H9 (cell line): ENCODE data around the gene TBC1D25. TPM values are rescaled to one million over a fixed set of nuclear protein-coding genes. Genes with fewer than 3 reads are reported as not detected.

Source experiments
- DNase-seq: peaks from one replicate; pipeline ENCODE4 v3.0.0-alpha.2; 2017
- H2AFZ ChIP-seq: one replicate; pipeline ENCODE4 v1.6.1; 2013; ENCODE audit warnings: mild to moderate bottlenecking, low read length, control low read depth, moderate library complexity
- H2AK5ac ChIP-seq: 2 replicates; pipeline ENCODE4 v1.6.1; 2013; ENCODE audit warnings: low read length, control low read depth, mixed read lengths; ENCODE audit not compliant: insufficient read length
- H2BK120ac ChIP-seq: one replicate; pipeline ENCODE4 v1.6.1; 2013; ENCODE audit warnings: low read depth, mild to moderate bottlenecking, low read length, control low read depth, inconsistent platforms; ENCODE audit not compliant: poor library complexity, severe bottlenecking
- H2BK12ac ChIP-seq: 2 replicates; pipeline ENCODE4 v1.6.1; 2013; ENCODE audit warnings: low read length, control low read depth, mixed read lengths, low read depth; ENCODE audit not compliant: insufficient read length
- H2BK15ac ChIP-seq: 2 replicates; pipeline ENCODE4 v1.6.1; 2013; ENCODE audit warnings: low read depth, low read length, control low read depth
- H2BK20ac ChIP-seq: one replicate; pipeline ENCODE4 v1.6.1; 2013; ENCODE audit warnings: low read depth, mild to moderate bottlenecking, low read length, control low read depth, inconsistent platforms; ENCODE audit not compliant: poor library complexity, severe bottlenecking
- H2BK5ac ChIP-seq: 2 replicates; pipeline ENCODE4 v1.6.1; 2013; ENCODE audit warnings: low read length, control low read depth, mixed read lengths; ENCODE audit not compliant: insufficient read length
- H3K14ac ChIP-seq: 2 replicates; pipeline ENCODE4 v1.6.1; 2013; ENCODE audit warnings: low read length, control low read depth; ENCODE audit not compliant: insufficient read depth
- H3K18ac ChIP-seq: 2 replicates; pipeline ENCODE4 v1.6.1; 2013; ENCODE audit warnings: low read depth, mild to moderate bottlenecking, mixed read lengths, low read length, control low read depth; ENCODE audit not compliant: insufficient read length
- H3K23ac ChIP-seq: 2 replicates; pipeline ENCODE4 v1.6.1; 2013; ENCODE audit warnings: low read length, control low read depth, mixed read lengths, low read depth; ENCODE audit not compliant: insufficient read length
- H3K23me2 ChIP-seq: 2 replicates; pipeline ENCODE4 v1.6.1; 2013; ENCODE audit warnings: low read depth, mild to moderate bottlenecking, mixed read lengths, low read length, control low read depth; ENCODE audit not compliant: insufficient read length, poor library complexity, severe bottlenecking
- H3K27ac ChIP-seq: 2 replicates; pipeline ENCODE4 v1.5.1; 2013; ENCODE audit warnings: low read length, control low read depth, mixed read lengths, low read depth; ENCODE audit not compliant: insufficient read length
- H3K27me3 ChIP-seq: 2 replicates; pipeline ENCODE4 v1.6.1; 2013; ENCODE audit warnings: low read length, control low read depth, inconsistent platforms; ENCODE audit not compliant: insufficient read depth
- H3K4ac ChIP-seq: 2 replicates; pipeline ENCODE4 v1.6.1; 2013; ENCODE audit warnings: low read depth, mild to moderate bottlenecking, control low read depth, inconsistent platforms, low read length, moderate library complexity
- H3K4me1 ChIP-seq: 2 replicates; pipeline ENCODE4 v1.6.1; 2013; ENCODE audit warnings: low read length, control low read depth, inconsistent platforms; ENCODE audit not compliant: insufficient read depth
- H3K4me2 ChIP-seq: 2 replicates; pipeline ENCODE4 v1.6.1; 2013; ENCODE audit warnings: low read length, control low read depth, mixed read lengths; ENCODE audit not compliant: insufficient read length, insufficient read depth
- H3K56ac ChIP-seq: 2 replicates; pipeline ENCODE4 v1.6.1; 2013; ENCODE audit warnings: low read depth, mild to moderate bottlenecking, mixed read lengths, low read length, control low read depth; ENCODE audit not compliant: insufficient read length
- H3K79me1 ChIP-seq: 2 replicates; pipeline ENCODE4 v1.6.1; 2013; ENCODE audit warnings: low read depth, mild to moderate bottlenecking, moderate library complexity, low read length, control low read depth, inconsistent platforms; ENCODE audit not compliant: insufficient read depth, poor library complexity, severe bottlenecking
- H3K79me2 ChIP-seq: 2 replicates; pipeline ENCODE4 v1.6.1; 2013; ENCODE audit warnings: low read length, control low read depth, inconsistent platforms; ENCODE audit not compliant: insufficient read depth
- H3K9ac ChIP-seq: 2 replicates; pipeline ENCODE4 v1.6.1; 2013; ENCODE audit warnings: low read length, control low read depth, mixed read lengths; ENCODE audit not compliant: insufficient read length; ENCODE audit errors: extremely low read depth
- H3K9me3 ChIP-seq: one replicate; pipeline ENCODE4 v1.6.1; 2013; ENCODE audit warnings: low read depth, low read length, inconsistent platforms; ENCODE audit not compliant: control insufficient read depth
- H3T11ph ChIP-seq: one replicate; pipeline ENCODE4 v1.6.1; 2013; ENCODE audit warnings: mild to moderate bottlenecking, low read length, control low read depth, inconsistent platforms
- H4K20me1 ChIP-seq: one replicate; pipeline ENCODE4 v1.6.1; 2013; ENCODE audit not compliant: control insufficient read depth, insufficient read length, insufficient read depth
- H4K5ac ChIP-seq: 2 replicates; pipeline ENCODE4 v1.6.1; 2013; ENCODE audit warnings: low read depth, mild to moderate bottlenecking, mixed read lengths, low read length, control low read depth; ENCODE audit not compliant: insufficient read length
- H4K8ac ChIP-seq: replicated peaks from 2 replicates; pipeline ENCODE4 v1.6.1; 2013; ENCODE audit warnings: low read length, control low read depth, mixed read lengths, low read depth; ENCODE audit not compliant: insufficient read length
- H4K91ac ChIP-seq: 2 replicates; pipeline ENCODE4 v1.6.1; 2013; ENCODE audit warnings: low read depth, mild to moderate bottlenecking, moderate library complexity, mixed read lengths, low read length, control low read depth; ENCODE audit not compliant: insufficient read length
- H3K27ac Mint-ChIP-seq, 3 experiments: 2 replicates in 2 of 3; 3 replicates in 1 of 3; pipeline ENCODE4 v1.8.0; 2020 to 2021; ENCODE audit warnings: mixed read lengths in 3 of 3, mild to moderate bottlenecking in 1 of 3, moderate library complexity in 1 of 3
- H3K27me3 Mint-ChIP-seq: 2 replicates; pipeline ENCODE4 v1.8.0; 2021; ENCODE audit warnings: low read depth, mild to moderate bottlenecking, moderate library complexity, mixed read lengths
- H3K36me3 Mint-ChIP-seq, 3 experiments: 2 replicates in 2 of 3; 3 replicates in 1 of 3; pipeline ENCODE4 v1.8.0; 2020 to 2021; ENCODE audit warnings: low read depth in 3 of 3, mixed read lengths in 3 of 3; ENCODE audit not compliant: insufficient read depth in 1 of 3
- H3K4me1 Mint-ChIP-seq, 2 experiments: 2 replicates each; pipeline ENCODE4 v1.8.0; 2020; ENCODE audit warnings: mixed read lengths in 2 of 2
- H3K4me3 Mint-ChIP-seq, 2 experiments: 2 replicates in 1 of 2; 3 replicates in 1 of 2; pipeline ENCODE4 v1.8.0; 2020 to 2021; ENCODE audit warnings: mild to moderate bottlenecking in 2 of 2, mixed read lengths in 2 of 2, moderate library complexity in 1 of 2
- H3K9me3 Mint-ChIP-seq, 2 experiments: 2 replicates in 1 of 2; 3 replicates in 1 of 2; pipeline ENCODE4 v1.8.0; 2020; ENCODE audit warnings: mild to moderate bottlenecking in 2 of 2, mixed read lengths in 2 of 2, moderate library complexity in 1 of 2
- CTCF ChIP-seq: fragments of 200-600 bp; sonication (generic); conservative IDR thresholded peaks from 3 replicates; pipeline ENCODE4 v1.8.0; 2021; ENCODE audit warnings: antibody characterized with exemption, mild to moderate bottlenecking
- WGBS: extraction: QIAGEN DNeasy Blood & Tissue Kit; methylation state at CpG from one replicate; pipeline ENCODE4 v1.1.7; 2013; ENCODE audit warnings: missing lambda C conversion rate, low lambda C conversion rate, mixed read lengths; ENCODE audit not compliant: insufficient read length; ENCODE audit errors: extremely low coverage; 5-methylcytosine and 5-hydroxymethylcytosine counted together
- total RNA-seq: library from RNA; stranded (reverse); gene quantifications from 2 replicates; pipeline ENCODE4 v1.2.1, GENCODE V29; 2021

The TBC1D25 gene
- total RNA-seq, 1 experiment from 2014 or later: 10.2 TPM

- Histone ChIP-seq H2BK120ac (no peak overlapping the region), H3K27ac (no peak overlapping the region), H4K91ac (no peak overlapping the region), H3K23ac (no peak overlapping the region), H4K5ac (no peak overlapping the region), H4K20me1 (no peaks in the 10 kb centered on the region), H2AFZ (no peak overlapping the region), H3K9ac (no peak overlapping the region), H3K4me1 (0 out of 2 replicates have a peak, but pooled peaks cover 2% of the 10 kb centered on the region), H2BK12ac (no peak overlapping the region), H3K4ac (no peak overlapping the region), H3K23me2 (peaks cover 4% of the 10 kb centered on the region), H2AK5ac (no peak overlapping the region), H2BK20ac (no peak overlapping the region), H3K18ac (no peak overlapping the region), H3K56ac (no peak overlapping the region), H4K8ac (no peak overlapping the region), H3T11ph (no peak overlapping the region), H3K79me2 (no peaks in the 10 kb centered on the region; the same call in 1 of the 2 replicates), H2BK15ac (no peak overlapping the region; the same call in 1 of the 2 replicates), H3K27me3 (no peaks in the 10 kb centered on the region), H3K79me1 (no peaks in the 10 kb centered on the region), H3K9me3 (peaks cover 29% of the 10 kb centered on the region), H2BK5ac (no peak overlapping the region), H3K4me2 (no peak overlapping the region), H3K14ac (no peak overlapping the region)
- Mint-ChIP-seq H3K27me3 (no peaks in the 10 kb centered on the region; the same call in none of the 2 replicates), H3K9me3 (peaks cover 70 to 79% of the 10 kb centered on the region in 2 experiments), H3K4me1 (peaks cover 0 to 11% of the 10 kb centered on the region in 2 experiments; a peak in 3 of 4 replicates), H3K36me3 (peaks cover 41 to 56% (median 52%) of the 10 kb centered on the region in 3 experiments), H3K4me3 (peak overlapping the region in 1 of 2 experiments; percentile 96; a peak in 3 of 5 replicates), H3K27ac (no peak overlapping the region; a peak in 1 of 7 replicates)
- TF ChIP-seq CTCF: no peak
- WGBS: no CpG with 5 or more reads among the region's 6 CpGs
- DNase-seq: no peak
Observed at GRCh38 chrX:48576108-48576507, 36.6 kb downstream of the TBC1D25 start.
